Measurements from ENCODE around the gene POU2F2.
A peak's percentile ranks its signal among the peaks of the same experiment; 100 is the strongest.

Gene POU2F2

GRCh38 chr19:42125536-42125935, 6.7 kb downstream of the POU2F2 start:
- DNase-seq (ENCODE audit: low read depth in 1 of 2, low spot score in 1 of 2), result no peak

DNA sequence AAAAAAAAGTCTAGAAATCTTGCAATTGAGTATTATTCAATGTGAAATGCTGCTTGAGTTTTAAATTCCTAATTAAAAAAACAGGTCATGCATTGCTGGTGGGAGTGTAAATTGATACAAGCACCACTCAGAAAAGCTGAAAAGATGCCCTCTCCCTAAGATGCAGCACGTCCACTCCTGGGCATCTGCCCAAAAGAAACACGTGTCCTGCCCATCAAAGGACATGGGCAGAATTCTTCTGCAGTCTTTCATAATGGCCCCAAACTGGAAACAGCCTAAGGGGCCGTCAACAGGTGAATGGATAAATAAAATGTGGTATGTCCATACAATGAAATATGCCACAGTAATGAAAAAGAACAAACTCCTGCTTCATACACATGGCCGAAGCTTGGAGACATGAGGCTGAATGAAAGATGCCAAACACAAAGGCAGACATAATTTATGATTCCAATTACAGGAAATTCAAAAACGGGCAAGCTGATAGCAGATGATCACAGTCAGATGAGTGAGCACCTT, 7.8 kb downstream of the POU2F2 start:
- no peak for DNase-seq (ENCODE audit: low read depth in 1 of 2, low spot score in 1 of 2)

DNA sequence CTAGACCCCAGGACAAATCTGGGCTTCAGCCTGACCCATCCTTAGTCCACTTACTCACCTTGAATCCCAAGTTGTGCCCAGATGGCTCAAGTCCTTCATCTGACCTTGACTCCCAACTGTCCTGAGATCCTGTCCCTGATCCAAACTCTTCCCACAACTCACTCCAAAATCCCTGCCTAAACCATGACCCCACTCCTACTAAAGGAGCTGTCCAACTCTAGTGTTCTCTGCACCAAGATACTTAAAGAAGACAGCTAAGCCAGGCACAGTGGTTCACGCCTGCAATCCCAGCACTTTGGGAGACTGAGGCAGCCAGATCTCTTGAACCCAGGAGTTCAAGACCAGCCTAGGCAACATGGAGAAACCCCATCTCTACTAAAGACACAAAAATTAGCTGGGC, 8.5 kb downstream of the POU2F2 start:
- no peak for DNase-seq (ENCODE audit: low read depth in 1 of 2, low spot score in 1 of 2)

- peak; percentile 55 to 81 for DNase-seq (ENCODE audit: low read depth in 1 of 2, low spot score in 1 of 2)
Observed at GRCh38 chr19:42122691-42123607, 9.3 kb downstream of the POU2F2 start.

- DNase-seq (ENCODE audit: low read depth in 1 of 2, low spot score in 1 of 2), result peak; percentile 57 to 85
Observed at GRCh38 chr19:42121656-42122069, 10.6 kb downstream of the POU2F2 start.

- DNase-seq (ENCODE audit: low read depth in 1 of 2, low spot score in 1 of 2), result no peak
Observed at GRCh38 chr19:42121036-42121621, 11.1 kb downstream of the POU2F2 start.

DNA sequence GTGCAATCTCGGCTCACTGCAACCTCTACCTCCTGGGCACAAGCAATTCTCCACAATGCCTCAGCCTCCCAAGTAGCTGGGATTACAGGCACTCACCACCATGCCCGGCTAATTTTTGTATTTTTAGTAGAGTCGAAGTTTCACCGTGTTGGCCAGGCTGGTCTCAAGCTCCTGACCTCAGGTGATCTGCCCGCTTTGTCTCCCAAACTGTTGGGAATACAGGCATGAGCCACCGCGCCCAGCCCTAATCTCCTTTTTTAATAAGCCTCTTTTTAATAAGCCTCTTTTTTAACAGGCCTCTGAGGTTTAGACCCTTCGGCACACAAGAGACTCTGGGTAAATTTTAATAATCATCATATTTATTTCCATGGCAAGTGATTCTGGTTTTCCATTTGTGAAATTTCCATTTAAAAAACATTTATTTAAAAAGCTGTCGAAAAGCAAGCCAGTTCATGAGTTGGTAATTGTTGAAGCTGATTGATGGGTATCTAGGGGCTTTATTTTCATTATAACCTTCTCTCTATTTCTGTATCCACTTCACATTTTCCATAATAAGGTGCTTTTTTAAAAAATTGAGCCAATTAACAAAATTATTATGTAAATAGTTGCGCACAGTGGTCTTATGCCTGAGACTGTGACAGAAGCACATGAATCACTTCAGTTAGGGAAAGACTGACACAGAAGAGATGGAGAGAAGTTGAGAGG, 11.8 kb downstream of the POU2F2 start:
- DNase-seq (ENCODE audit: low read depth in 1 of 2, low spot score in 1 of 2), result no peak

DNA sequence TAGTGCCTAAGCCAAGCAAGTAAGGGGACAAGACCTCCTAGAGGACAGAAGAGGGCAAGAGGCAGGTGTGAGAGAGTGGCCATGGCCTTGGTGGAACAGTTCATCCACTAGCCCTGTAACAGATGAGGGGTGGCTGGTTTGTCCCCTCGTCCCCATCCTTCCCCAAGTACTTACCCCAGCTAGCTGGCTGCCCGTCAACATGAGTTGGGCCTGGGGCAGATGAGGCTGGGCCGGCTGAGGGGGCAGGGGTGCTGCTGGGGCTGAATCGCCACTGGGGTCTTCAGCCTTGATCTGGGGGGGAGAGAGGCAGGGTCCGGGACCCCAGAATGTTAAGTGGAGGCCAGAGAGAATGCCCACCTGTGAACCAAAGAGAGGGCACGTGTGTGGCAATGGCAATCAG, 15.2 kb downstream of the POU2F2 start:
- no peak for DNase-seq (ENCODE audit: low read depth in 1 of 2, low spot score in 1 of 2)

DNA sequence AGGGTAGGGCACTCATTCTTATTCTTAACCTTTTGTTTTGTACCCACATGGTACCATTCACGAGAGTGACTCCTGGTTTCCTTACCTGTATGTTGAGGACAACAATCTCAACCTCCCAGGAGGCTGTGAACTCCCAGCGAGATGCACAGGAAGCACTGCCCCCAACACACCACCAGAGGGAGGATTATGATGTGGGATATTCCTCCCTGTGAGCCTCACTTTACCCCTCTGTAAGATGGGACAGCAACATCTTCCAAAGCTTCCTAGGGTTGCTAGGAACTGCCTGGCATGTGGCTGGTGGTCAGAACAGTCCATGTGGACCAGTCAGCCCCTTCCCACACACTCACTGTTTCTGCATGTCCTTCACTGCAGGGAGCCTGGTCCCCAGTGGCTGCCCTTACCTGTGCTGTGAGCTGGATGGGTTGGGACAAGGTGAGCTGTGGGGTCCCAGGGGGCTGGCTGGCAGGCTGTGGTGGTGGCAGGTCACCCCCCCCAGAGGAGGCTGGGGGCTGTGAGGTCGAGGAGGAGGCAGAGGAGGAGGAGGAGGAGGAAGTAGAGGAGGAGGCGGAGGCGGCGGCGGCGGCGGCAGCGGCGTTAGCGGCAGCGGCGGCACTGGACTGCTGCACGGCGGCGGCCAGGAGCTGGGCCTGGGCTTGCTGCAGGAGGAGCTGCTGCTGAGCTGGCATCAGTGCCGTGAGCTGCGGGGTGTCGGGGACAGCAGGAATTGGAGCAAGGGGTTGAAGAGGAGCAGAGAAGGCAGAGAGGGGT, 15.8 kb downstream of the POU2F2 start:
- no peak for DNase-seq (ENCODE audit: low read depth in 1 of 2, low spot score in 1 of 2)

- no peak for DNase-seq (ENCODE audit: low read depth in 1 of 2, low spot score in 1 of 2)
Observed at GRCh38 chr19:42115705-42116104, 16.5 kb downstream of the POU2F2 start.

DNA sequence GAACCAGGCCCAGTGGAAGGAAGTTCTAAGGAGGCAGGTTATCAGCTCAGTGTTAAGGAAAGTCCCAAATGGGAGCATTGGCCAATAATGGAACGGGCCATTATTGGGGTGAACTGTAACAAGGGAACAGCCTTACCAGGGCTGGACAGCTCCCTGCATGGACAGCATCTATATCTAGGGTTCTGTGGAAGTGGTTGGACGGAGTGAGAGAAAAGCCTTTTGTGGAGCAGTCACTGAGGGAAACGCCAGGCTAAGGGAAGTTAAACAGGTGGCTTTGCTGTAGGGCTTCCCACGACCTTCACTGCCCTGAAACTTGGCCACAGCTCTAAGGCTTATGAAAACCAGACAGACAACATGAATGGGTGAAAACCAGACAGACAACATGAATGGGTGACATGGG, 17.0 kb downstream of the POU2F2 start:
- no peak for DNase-seq (ENCODE audit: low read depth in 1 of 2, low spot score in 1 of 2)

DNA sequence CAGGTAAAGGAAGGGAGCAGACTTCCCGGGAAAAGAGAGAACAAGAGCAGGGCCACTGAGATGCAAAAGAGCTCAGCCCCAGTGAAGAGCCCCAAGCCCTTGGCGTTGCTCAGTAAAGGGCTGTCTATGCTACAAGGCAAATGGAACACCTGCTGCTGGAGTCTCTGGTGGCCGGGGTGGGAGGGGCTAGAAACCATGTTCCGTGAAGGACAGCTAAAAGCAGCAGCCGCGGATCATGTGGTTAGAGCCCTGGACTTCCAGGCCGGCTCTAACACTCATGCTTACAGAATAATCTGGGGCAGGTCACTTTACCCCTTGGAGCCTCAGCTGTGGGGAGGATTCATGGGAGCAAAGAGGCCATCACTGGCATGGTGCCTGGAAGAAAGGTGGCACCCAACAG, 17.8 kb downstream of the POU2F2 start:
- DNase-seq (ENCODE audit: low read depth in 1 of 2, low spot score in 1 of 2), result no peak

GRCh38 chr19:42113641-42114348, 18.5 kb downstream of the POU2F2 start:
- DNase-seq (ENCODE audit: low read depth in 1 of 2, low spot score in 1 of 2), result no peak

- no peak for DNase-seq (ENCODE audit: low read depth in 1 of 2, low spot score in 1 of 2)
Observed at GRCh38 chr19:42111811-42112210, 20.4 kb downstream of the POU2F2 start.

GRCh38 chr19:42111384-42111783, 20.9 kb downstream of the POU2F2 start:
- no peak for DNase-seq (ENCODE audit: low read depth in 1 of 2, low spot score in 1 of 2)

GRCh38 chr19:42110658-42111057, 21.6 kb downstream of the POU2F2 start:
- DNase-seq (ENCODE audit: low read depth in 1 of 2, low spot score in 1 of 2), result no peak

DNA sequence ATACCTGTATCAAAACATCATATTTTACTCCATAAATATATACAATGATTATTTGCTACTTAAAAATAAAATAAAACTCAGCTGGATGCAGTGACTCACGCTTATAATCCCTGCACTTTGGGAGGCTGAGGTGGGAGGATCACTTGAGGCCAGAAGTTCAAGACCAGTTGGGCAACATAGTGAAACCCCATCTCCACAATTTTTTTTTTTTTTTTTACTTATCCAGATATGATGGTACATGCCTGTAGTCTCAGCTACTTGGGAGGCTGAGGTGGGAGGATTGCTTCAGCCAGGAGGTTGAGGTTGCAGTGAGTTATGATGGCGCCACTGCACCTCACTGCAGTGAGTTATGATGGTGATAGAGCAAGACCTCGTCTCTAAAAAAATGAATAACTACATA, 22.4 kb downstream of the POU2F2 start:
- no peak for DNase-seq (ENCODE audit: low read depth in 1 of 2, low spot score in 1 of 2)

DNA sequence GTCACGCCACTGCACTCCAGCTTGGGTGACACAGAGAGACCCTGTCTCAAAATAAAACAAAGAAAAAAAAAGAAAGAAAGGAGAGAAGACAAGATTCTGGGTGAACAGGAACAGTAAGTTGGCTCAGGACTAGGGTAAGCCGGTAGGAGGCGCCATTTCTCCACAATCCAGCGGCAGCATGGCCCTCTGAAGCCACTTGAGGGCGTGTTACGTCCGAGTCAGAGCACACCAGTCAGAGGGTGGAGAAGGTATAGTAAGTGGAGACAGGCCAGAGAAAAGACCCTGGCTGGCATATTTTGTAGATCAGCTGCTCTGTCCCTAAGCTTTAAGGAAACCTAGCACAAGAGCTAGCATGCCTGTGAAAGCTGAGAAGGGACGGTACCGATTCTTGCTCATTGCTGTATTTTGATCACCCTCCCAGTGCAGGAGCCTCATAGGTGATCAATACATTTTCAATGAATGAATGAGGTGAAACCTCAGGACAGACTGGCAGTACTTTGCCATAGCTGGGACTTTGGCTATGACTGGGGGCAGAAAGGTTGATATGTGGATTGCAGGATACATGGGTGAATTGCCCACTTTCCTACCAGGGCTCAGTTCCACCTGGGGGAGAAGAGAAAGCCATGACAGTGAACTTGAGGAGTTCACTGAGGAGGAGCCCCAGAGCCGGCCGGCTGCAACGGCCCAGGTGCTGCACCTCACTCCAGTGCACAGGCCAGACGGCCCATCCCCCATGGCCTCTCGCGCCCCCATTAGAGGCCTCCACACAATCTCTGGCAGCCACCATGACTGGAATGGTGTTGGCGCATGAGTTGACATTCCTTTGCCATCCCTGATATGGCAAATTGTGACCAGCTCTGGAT, 23.5 kb downstream of the POU2F2 start:
- DNase-seq (ENCODE audit: low read depth in 1 of 2, low spot score in 1 of 2), result peak; percentile 78 to 85

- no peak for DNase-seq (ENCODE audit: low read depth in 1 of 2, low spot score in 1 of 2)
Observed at GRCh38 chr19:42105368-42105767, 26.9 kb downstream of the POU2F2 start.
